HG03432 (cell line): ENCODE results near the gene GPANK1.

Source experiments
- ATAC-seq: cut with Tn5 transposase; IDR thresholded peaks from one replicate; pipeline ENCODE4 v1.9.1; 2021; ENCODE audit warnings: mild to moderate bottlenecking, moderate library complexity; ENCODE audit not compliant: unreplicated experiment

The GPANK1 gene

DNA sequence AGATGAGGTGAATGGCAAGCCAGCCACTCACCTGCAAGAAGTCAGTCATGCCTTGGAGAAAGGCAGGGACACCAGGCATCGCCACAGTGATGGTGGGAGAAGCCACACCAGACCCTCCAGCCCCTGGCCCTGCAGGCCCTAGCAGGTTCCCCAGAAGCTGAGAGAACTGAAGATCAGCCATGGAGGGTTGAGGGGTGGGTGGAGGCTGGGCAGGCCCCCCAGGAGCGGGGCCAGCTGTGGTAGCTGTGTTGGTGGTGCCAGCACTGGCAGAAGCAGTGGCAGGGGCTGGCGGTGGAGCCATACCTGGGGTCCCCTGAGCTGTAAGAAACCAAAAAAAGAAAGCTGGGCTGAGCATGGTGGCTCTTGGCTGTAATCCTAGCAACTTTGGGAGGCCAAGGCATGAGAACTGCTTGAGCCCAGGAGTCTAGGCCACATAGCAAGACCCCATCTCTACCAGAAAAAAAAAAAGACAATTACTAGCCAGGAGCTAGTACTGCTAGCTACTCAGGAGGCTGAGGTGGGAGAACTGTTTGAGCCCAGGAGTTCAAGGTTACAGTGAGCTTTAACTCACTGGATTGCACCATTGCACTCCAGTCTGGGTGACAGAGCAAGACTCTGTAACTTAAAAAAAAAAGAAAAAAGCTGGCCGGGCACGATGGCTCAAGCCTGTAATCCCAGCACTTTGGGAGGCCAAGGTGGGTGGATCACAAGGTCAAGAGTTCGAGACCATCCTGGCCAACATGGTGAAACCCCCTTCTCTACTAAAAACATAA lies 21.8 kb downstream of the GPANK1 start:
- no peak for ATAC-seq

DNA sequence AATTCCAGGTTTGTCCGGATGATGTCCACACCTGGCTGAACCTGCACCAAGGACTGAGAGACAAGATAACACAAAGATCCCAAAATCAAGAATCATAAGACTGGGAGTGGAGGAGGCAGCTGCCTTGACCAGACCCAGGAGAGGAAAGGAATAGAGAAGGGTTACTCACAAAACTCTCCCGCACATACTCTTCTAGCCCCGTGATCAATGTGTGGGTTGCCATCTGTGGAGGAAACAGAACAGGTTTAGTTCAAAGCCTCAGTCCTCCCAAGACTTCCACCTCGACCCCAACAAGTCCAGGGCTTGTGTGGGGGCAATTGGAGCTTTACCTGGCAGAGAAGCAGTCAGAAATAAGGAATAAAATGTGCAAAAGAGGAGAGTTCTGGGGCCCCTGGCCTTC lies 23.4 kb downstream of the GPANK1 start:
- no peak for ATAC-seq

DNA sequence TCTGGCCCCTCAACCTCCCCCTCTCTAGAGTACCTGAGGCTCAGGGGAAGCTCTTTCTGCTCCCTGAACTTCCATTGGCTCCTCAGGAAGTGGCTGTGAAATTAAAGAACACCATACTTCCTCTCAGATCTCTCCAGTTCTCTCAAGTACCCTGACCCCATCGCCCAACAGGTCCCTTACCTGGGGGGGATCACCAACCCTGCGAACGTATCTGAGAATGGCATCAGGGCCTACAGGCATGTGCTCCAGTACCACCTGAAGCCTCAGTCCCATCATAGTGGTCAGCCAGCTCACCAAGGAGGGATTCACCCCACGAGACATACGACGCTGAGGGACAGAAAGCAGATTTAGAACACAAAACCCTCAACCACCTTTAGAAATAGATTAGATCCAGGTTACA lies 24.2 kb downstream of the GPANK1 start:
- ATAC-seq: no peak

DNA sequence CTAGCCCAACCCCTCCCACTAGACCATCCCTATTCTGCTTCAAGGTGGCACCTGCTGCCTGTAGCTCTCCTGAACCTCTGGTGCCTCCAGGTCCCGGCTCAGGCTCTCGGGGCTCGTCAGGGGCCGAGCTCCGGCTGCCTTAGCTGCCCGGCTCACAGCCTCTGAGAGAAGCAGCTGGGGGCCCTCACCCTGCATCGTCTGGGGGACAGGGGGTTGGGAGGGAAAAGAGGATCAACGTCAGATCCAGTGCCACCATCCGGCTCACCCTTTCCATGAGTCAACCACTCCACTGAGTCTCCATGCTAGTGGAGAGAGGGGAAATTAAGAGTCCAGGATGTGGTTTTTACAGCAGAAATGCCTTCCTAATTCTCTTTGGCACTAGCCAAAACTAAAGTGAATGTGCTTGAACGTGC lies 25.3 kb downstream of the GPANK1 start:
- ATAC-seq: no peak

DNA sequence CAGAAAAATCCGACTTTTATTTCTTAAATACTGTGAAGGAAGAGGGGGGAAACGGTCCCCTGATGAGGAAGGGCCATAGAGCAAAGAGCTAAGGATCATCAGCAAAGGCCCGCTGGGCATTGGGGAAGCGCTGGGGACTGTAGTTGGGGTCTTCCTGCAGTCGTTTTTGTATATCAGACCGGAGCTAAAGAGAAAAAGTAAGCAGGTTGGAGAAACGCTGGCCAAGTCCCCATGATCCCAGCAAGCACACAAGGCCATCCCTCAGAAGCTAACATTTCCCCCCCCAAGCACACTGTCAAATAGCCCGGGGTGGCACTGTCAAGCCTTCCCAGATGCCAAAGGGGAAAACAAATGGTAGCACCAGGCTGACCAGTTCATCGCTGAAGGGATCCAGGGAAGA lies 25.8 kb downstream of the GPANK1 start:
- no peak for ATAC-seq

DNA sequence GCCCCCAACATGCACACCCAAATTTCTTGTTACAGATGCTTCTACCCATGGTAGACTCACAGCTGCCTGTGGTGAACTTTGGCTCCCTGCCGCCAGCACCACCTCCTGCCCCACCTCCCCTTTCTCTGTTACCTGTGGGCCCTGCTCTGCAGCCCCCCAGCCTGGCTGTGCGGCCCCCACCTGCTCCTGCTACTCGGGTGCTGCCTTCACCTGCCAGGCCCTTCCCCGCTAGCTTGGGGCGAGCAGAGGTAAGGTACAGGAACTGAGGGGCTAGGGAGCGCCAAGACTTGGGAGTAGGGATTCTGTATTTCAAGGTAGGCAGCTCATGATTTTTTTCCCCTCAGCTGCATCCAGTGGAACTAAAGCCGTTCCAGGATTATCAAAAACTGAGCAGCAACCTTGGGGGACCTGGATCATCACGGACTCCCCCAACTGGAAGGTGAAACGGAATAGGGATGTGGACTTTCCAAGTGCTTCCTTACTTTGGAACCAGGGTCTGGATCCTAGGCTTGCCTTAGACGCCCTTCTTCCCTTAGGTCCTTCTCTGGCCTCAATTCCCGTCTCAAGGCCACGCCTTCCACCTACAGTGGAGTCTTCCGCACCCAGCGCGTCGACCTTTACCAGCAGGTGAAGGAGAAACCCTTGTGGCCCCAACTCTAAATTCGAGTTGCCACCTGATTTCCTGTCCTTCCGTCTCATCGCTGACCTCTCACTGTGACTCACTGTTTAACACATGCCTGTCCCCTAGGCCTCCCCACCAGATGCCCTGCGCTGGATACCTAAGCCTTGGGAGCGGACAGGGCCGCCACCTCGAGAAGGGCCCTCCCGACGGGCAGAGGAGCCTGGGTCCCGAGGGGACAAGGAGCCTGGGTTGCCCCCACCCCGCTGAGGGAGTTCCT lies 27.9 kb downstream of the GPANK1 start:
- no peak for ATAC-seq

DNA sequence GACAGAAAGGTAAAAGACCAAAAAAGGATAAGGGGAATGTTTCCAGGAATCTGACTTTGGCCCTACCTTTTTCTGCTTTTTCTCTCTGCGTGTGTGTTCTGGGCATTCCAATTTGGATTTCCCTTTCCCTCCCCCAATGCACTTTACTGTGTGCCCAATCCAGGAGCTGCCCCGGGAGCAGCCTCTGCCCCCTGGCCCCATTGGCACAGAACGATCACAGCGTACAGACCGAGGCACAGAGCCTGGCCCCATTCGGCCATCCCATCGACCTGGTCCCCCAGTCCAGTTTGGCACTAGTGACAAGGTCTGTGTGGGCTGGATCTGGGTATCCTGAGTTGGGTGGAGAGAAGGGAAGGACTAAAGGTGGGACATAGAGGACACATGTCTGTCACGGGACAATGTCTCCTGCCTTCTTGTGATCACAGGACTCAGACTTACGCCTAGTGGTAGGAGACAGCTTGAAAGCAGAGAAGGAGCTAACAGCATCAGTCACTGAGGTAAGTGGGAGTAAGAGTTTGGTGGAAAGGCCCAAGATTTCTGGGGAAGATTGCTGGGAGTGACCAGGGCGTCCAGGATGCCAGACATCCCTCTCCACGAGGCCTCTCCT lies 29.7 kb downstream of the GPANK1 start:
- no peak for ATAC-seq

DNA sequence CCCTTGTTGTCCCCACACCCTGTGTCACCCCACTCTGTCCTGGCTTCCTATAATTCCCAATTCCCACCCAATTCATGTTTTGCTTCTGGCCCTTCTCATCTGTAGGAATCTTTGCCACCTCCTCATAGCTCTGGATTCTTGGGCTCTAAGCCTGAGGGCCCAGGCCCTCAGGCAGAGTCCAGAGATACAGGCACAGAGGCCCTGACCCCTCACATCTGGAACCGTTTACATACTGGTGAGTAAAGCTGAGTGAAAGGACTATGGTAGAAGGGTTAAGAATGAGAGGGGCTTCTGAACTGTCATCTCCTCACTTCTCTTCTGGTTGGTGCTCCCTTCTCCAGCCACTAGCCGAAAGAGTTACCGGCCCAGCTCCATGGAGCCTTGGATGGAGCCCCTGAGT lies 30.7 kb downstream of the GPANK1 start:
- ATAC-seq: no peak

DNA sequence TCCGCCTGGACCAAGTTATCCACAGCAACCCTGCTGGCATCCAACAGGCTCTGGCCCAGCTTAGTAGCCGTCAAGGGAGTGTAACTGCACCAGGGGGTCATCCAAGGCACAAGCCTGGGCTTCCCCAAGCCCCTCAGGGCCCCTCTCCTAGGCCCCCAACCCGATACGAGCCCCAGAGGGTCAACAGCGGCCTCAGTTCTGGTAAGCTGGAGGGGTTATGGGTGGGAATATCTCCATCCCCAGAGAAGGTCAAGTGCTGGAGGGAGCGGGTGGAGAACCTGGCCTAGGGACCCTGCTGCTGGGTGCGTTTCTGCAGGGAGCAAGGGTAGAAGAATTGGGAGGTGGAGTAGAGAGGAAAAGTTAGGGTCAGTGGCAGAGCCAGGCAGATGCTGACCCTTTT lies 31.4 kb downstream of the GPANK1 start:
- no peak for ATAC-seq

DNA sequence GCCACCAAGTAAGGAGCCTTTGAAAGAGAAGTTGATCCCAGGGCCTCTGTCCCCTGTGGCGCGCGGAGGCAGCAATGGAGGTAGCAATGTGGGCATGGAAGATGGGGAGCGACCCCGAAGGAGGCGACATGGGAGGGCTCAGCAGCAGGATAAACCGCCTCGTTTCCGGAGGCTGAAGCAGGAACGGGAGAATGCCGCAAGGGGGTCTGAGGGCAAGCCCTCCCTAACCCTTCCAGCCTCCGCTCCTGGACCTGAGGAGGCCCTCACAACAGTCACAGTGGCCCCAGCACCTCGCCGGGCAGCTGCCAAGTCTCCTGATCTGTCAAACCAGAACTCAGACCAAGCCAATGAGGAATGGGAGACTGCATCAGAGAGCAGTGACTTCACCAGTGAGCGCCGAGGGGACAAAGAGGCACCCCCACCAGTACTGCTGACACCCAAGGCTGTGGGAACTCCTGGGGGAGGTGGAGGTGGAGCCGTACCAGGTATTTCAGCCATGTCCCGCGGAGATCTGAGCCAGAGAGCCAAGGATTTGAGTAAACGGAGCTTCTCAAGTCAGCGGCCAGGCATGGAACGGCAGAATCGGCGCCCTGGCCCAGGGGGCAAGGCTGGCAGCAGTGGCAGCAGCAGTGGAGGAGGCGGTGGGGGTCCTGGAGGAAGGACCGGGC lies 32.4 kb downstream of the GPANK1 start:
- no peak for ATAC-seq

DNA sequence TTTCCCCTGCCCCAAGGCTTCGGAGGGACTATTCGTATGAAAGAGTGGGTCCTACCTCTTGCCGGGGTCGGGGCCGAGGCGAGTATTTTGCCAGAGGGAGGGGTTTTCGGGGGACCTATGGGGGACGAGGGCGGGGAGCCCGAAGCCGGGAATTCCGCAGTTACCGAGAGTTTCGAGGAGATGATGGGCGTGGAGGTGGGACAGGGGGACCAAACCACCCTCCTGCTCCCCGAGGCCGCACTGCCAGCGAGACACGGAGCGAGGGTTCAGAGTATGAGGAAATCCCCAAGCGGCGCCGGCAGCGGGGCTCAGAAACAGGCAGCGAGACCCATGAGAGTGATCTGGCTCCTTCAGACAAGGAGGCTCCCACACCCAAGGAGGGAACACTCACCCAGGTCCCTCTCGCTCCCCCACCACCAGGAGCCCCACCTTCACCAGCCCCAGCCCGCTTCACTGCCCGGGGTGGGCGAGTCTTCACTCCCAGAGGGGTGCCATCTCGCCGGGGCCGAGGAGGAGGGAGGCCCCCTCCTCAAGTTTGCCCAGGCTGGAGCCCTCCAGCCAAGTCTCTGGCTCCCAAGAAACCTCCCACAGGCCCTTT lies 33.0 kb downstream of the GPANK1 start:
- no peak for ATAC-seq

DNA sequence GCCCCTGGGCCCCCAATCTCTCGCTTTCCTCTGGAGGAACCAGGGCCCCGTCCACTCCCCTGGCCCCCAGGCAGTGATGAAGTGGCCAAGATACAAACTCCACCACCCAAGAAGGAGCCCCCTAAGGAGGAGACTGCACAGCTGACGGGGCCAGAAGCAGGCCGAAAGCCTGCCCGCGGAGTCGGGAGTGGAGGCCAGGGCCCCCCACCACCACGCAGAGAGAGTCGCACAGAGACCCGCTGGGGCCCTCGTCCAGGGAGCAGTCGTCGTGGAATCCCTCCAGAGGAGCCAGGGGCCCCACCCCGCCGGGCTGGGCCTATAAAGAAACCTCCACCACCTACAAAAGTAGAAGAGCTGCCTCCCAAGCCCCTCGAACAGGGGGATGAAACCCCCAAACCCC lies 33.6 kb downstream of the GPANK1 start:
- ATAC-seq: no peak

DNA sequence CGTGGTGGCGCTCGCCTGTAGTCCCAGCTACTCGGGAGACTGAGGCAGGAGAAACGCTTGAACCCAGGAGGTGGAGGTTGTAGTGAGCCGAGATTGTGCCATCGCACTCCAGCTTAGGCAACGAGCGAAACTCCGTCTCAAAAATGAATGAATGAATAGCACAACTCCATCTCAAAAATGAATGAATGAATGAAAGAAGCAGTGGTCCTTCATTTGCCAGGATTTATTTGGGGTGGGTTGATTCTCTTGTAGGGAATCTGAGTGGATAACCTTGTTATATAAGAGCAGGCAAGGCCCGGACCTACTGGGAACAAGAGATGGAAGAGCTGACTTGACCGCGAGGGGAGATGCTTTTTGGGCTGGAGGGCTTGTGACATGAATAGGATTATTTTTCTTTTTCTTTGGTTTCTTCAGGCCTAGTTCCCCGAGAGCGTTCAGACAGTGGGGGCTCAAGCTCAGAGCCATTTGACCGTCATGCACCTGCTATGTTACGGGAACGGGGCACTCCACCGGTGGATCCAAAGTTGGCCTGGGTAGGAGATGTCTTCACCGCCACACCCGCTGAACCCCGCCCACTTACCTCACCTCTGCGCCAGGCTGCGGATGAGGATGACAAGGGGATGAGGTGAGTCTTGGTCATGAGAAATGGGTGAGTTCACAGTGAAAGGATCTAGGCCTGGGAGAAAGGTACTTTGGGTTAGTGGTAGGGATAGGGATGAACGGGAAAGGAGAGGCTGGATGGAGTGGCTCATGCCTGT lies 34.4 kb downstream of the GPANK1 start:
- no peak for ATAC-seq

DNA sequence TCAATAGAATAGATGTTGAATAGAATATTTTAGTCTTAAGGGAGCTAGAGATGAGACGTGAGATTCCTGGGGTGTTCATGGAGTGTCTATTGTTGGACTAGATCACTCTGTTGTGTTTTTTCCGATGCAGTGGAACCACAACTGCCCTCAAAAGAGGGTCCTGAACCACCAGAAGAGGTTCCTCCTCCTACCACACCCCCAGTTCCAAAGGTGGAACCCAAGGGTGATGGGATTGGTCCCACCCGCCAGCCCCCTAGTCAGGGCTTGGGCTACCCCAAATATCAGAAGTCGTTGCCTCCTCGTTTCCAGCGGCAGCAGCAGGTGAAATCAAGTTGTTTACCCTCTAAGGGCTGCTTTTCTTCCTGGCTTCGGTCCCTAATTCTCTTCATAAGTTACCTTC lies 35.8 kb downstream of the GPANK1 start:
- ATAC-seq: no peak

DNA sequence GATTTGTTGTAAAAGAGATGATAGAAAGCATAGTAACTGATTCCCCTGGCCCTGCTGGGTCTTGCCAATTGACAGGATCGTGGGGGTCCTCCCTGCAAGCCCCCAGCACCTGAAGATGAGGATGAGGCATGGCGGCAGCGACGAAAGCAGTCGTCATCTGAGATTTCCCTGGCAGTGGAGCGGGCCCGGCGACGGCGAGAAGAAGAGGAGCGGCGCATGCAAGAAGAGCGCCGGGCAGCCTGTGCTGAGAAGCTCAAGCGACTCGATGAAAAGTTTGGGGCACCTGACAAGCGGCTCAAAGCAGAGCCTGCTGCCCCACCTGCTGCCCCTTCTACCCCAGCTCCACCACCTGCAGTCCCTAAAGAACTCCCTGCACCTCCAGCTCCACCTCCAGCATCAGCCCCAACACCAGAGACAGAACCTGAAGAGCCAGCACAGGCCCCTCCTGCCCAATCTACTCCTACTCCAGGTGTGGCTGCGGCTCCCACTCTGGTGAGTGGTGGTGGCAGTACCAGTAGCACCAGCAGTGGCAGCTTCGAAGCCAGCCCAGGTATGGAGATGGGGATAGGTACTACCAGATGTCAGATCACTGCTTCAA lies 37.0 kb downstream of the GPANK1 start:
- ATAC-seq: no peak

DNA sequence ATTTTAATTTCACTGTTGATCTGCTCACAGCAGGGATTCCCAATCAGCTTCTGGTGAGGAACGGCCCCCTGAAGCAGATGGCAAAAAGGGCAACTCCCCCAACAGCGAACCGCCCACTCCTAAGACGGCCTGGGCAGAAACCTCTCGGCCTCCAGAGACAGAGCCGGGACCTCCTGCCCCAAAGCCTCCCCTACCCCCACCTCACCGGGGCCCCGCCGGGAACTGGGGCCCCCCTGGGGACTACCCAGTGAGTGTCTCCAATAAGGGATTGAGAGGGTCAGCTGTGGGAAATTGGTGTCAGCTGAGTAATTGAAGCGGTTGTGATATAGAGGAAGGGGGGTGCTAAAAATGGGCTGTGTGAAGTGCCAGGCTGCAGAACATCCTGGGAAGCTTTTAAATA lies 37.8 kb downstream of the GPANK1 start:
- ATAC-seq: no peak

DNA sequence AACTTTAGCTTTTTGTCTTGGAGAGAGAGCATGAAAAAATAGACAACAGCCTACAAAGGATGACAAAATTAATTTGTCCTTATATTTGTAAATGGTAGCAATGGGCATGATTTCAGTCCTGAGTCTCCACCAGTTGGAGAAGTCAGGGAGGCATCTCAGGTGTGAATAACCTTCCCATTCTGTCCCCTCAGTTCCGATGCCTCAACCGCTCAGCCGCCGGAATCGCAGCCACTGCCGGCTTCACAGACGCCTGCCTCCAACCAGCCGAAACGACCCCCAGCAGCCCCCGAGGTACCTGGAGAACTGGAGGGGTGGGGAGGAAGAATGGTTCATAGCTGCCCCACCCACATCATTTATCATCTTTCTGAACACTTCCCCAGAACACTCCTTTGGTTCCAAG lies 40.7 kb downstream of the GPANK1 start:
- no peak for ATAC-seq

DNA sequence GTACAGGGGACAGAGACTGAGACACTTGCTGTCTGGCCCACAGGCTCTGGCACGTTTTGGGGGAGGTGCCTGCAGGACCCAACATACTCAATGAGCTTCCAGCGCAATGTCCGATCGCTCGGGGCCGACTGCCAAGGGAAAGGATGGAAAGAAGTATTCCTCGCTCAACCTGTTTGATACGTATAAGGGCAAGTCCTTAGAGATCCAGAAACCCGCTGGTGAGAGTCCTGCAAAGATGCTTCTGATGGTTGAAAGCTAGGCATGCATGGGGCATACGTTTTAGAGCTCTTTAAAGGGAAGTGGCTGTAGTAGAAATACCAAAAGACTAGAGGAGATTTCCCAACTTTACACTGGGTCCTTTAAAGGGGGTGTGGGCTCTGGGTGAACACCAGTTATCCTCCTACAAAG lies 42.1 kb downstream of the GPANK1 start:
- ATAC-seq: no peak

DNA sequence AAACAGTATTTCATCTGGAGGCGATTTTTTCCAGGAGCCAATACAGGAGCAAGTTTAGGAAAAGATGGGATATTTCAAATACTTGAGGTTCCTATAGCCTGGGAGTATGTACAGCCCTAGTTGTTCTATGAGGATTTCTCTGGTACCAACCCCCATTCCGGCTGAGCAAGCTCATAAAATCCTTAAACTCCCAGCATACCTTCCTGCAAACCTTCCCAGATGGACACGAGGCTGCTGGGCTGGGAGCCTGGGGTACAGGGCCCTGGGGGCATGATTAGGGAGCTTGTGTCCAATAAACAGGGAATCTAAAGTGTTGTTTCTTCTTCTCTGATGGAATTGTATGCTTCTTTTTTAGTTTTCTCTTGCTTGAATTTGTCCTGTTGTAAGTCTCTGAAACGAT lies 42.8 kb downstream of the GPANK1 start:
- no peak for ATAC-seq
